ENCODE data around the gene CYRIA.

CYRIA gene

GRCh38 chr2:16669388-16669787 is 3.8 kb upstream of the CYRIA start:
- no peak for DNase-seq (ENCODE audit: low read depth)

- no peak for DNase-seq (ENCODE audit: low read depth)
Measured at GRCh38 chr2:16666449-16666801, 791 bp upstream of the CYRIA start.

GRCh38 chr2:16664809-16665747 is 556 bp downstream of the CYRIA start:
- no peak for DNase-seq (ENCODE audit: low read depth)

GRCh38 chr2:16664052-16664731 is 1.4 kb downstream of the CYRIA start:
- DNase-seq (ENCODE audit: low read depth) = no peak

GRCh38 chr2:16663121-16663905 is 2.3 kb downstream of the CYRIA start:
- DNase-seq (ENCODE audit: low read depth) = no peak

- DNase-seq (ENCODE audit: low read depth) = no peak
Measured at GRCh38 chr2:16661936-16662839, 3.4 kb downstream of the CYRIA start.

- no peak for DNase-seq (ENCODE audit: low read depth)
Measured at GRCh38 chr2:16661526-16661925, 4.1 kb downstream of the CYRIA start.

- DNase-seq (ENCODE audit: low read depth) = no peak
Measured at GRCh38 chr2:16660556-16660955, 5.1 kb downstream of the CYRIA start.

- DNase-seq (ENCODE audit: low read depth) = no peak
Measured at GRCh38 chr2:16660114-16660513, 5.5 kb downstream of the CYRIA start.

GRCh38 chr2:16658076-16658739 is 7.4 kb downstream of the CYRIA start:
- no peak for DNase-seq (ENCODE audit: low read depth)

GRCh38 chr2:16657671-16658070 is 8.0 kb downstream of the CYRIA start:
- no peak for DNase-seq (ENCODE audit: low read depth)

- no peak for DNase-seq (ENCODE audit: low read depth)
Measured at GRCh38 chr2:16656784-16657391, 8.7 kb downstream of the CYRIA start.

- DNase-seq (ENCODE audit: low read depth) = no peak
Measured at GRCh38 chr2:16655905-16656642, 9.6 kb downstream of the CYRIA start.

GRCh38 chr2:16655445-16655837 is 10.2 kb downstream of the CYRIA start:
- no peak for DNase-seq (ENCODE audit: low read depth)

GRCh38 chr2:16654833-16655444 is 10.7 kb downstream of the CYRIA start:
- no peak for DNase-seq (ENCODE audit: low read depth)

- no peak for DNase-seq (ENCODE audit: low read depth)
Measured at GRCh38 chr2:16653799-16654198, 11.8 kb downstream of the CYRIA start.

GRCh38 chr2:16653083-16653375 is 12.6 kb downstream of the CYRIA start:
- no peak for DNase-seq (ENCODE audit: low read depth)

GRCh38 chr2:16652296-16653082 is 13.1 kb downstream of the CYRIA start:
- no peak for DNase-seq (ENCODE audit: low read depth)

All from activated T-cell treated with anti-CD3 and anti-CD28 coated beads for 24 hours (primary cell).